Prostate gland (tissue), 2 donors: ENCODE measurements around the gene CCZ1B.

Experiments
- CTCF ChIP-seq, 4 experiments: fragments of 200-600 bp in 2 of 4; fragments of 450-650 bp in 2 of 4; sonication (generic) in 2 of 4; IDR thresholded peaks; 1 replicate in 3 of 4; 2 replicates in 1 of 4; pipeline ENCODE4 v1.5.1; 2016 to 2019; ENCODE audit warnings: antibody characterized with exemption in 4 of 4, mild to moderate bottlenecking in 2 of 4, moderate library complexity in 2 of 4
- POLR2AphosphoS5 ChIP-seq: sonication (generic); formaldehyde crosslinking; IDR thresholded peaks from one replicate; pipeline ENCODE4 v1.6.1; 2017; ENCODE audit warnings: antibody characterized with exemption

- no peak for TF ChIP-seq CTCF (IDR thresholded peaks at IDR 0.05)
- no peak for TF ChIP-seq POLR2AphosphoS5
Observed at GRCh38 chr7:6831018-6831725, 5.1 kb upstream of the CCZ1B start.
